DLD1 (cell line): ENCODE results near the gene KLF13.

ENCODE experiments used
- in situ Hi-C: cut with HindIII; loops from 2 replicates; pipeline ENCODE4 v1.10.0; 2017; ENCODE audit warnings: low sequenced_read_pairs

Gene KLF13

DNA sequence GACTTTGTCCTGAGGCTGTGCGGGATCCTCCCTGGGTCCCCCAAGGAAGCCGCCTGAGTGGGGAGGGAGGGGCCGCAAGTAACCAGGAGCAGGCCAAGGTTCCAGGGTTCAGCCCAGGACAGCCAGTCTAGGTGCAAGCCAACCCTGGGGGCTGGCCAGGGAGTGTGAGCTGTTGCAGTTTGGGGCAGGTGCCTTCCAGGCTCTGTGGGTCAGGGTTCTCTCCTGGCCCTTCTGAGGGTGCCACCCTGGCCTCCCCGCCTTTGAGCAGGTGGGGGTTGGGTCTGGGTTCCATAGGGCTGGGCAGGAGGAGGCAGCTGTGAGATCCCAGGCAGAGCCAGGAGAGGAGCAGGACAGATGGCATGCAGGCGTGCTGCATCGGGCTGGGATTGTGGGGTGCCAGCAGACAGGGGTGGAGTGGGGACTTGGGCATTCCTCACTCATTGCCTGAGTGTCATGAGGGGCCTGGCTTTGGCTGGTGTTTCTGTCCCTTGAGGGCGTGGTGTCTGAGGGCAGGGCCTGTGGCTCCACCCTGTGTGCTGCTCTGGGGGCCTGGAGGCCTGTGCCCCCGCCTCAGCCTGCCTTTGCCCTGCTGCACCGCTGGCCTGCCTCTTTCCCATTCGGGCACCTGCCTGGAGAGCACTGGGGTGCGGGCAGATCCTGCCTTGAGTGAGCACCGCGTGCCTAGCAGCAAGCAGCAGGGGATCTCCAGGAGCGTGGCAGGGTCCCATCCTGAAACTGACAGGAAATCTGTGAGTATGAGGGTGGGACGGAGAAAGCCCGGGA lies 18.4 kb downstream of the KLF13 start:
- in situ Hi-C loops = no loop called here

GRCh38 chr15:31345606-31346366 lies 19.2 kb downstream of the KLF13 start:
- in situ Hi-C loops = no loop called here

DNA sequence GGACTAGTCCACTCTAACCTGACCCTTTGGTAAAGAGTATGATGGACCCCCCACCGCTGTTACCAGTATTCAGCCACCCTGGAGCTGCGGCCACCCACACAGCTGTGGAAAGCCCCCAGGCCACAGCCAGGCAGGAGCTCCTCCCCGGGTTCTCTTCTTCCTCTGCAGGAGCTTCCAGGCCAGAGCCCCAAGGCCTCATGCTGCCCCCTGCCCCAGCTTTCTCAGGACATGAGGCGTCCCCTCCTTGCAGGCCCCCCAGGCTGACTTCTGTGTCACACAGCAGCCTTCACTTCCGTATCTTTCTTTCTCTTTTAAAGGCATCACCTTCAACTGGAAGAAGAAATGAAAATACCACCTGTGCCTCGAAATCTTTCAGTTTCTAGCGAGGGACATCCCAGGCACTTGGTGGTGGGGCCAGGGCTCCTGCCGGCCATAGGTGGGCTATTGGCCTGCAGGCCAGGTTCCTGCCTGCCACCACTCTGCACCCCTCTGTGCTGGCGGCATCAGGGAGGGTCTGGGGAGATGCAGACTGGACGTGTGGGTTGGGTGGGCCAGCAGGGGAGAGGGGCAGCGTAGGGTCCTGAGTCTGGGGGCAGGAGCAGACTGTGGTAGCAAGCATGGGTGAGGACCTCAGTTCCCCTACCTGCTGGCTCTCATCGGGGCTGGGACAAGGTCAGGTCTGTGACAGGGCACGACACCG lies 19.9 kb downstream of the KLF13 start:
- in situ Hi-C loops = no loop called here

DNA sequence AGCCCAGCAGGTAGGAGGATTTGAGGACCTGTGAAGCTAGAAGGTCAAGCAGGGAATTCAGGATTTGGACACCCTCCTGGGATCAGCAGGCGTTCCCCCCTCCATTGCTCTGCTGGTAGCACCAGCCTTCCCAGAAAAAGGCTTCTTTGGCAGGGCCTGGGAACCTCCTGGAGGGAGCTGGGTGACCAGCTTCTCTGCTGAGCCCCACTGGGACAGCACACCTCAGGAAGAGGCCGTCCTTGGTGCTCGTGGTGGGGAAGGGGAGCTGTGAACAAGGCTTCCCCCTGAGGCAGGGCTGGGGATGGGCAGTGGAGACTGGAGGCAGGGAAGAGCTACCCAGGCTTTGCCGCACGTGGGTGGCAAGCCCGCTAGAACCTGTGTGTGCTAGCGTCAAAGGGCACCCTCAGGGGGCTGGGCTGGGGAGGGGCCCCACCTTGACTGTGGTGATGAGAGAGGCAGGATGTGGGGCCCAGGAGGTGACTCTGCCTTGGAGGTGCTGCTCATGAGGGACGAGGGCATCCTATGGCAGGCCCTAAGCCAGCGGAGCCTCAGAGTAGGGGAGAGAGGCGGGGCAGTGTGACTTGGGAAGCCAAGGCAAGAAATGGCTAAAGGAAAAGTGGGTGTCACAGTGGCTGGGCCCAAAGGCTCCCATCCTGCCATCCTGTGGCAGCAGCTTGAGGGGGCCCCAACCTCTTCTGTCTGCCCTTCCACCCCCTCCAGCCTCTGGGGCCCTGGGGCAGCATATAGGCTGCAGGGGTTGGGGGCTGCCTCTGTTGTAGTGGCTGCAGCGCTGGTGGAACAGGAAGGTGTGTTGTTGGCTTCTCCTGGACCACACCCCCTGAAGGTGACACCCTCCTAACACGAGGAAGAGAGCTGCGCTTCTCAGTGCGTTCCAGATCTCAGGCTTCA lies 20.7 kb downstream of the KLF13 start:
- in situ Hi-C loops = no loop called here

GRCh38 chr15:31347981-31348803 lies 21.6 kb downstream of the KLF13 start:
- in situ Hi-C loops = no loop called here

GRCh38 chr15:31349233-31350141 lies 22.9 kb downstream of the KLF13 start:
- in situ Hi-C loops = loop anchor here (25.0 kb wide), 1 partner anchor 462 kb away; no protein-coding TSS in a partner anchor

- in situ Hi-C loops = loop anchor here (25.0 kb wide), 1 partner anchor 463 kb away; no protein-coding TSS in a partner anchor
These were observed 24.1 kb downstream of the KLF13 start for GRCh38 chr15:31350771-31351170.

DNA sequence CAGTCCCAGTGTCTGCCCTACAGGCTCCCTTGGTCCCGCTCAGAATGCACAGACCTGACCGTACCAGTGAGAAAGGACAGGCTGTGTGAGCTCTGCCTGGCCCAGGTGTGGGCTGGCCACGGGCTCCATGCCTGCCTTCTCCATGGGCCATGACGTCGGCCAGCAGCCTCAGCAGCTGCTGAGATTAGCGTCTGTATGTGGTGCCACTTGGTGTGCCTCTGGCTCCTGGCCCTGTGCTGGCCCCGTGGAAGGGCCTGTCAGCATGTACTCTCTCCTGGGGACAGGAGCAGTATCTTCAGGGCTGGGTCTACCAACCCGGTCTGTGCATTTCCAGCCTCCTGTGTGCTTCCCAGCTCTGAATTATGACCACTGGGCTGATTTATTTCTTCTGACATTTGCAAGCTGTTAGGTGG lies 25.7 kb downstream of the KLF13 start:
- in situ Hi-C loops = loop anchor here (25.0 kb wide), 1 partner anchor 465 kb away; no protein-coding TSS in a partner anchor

DNA sequence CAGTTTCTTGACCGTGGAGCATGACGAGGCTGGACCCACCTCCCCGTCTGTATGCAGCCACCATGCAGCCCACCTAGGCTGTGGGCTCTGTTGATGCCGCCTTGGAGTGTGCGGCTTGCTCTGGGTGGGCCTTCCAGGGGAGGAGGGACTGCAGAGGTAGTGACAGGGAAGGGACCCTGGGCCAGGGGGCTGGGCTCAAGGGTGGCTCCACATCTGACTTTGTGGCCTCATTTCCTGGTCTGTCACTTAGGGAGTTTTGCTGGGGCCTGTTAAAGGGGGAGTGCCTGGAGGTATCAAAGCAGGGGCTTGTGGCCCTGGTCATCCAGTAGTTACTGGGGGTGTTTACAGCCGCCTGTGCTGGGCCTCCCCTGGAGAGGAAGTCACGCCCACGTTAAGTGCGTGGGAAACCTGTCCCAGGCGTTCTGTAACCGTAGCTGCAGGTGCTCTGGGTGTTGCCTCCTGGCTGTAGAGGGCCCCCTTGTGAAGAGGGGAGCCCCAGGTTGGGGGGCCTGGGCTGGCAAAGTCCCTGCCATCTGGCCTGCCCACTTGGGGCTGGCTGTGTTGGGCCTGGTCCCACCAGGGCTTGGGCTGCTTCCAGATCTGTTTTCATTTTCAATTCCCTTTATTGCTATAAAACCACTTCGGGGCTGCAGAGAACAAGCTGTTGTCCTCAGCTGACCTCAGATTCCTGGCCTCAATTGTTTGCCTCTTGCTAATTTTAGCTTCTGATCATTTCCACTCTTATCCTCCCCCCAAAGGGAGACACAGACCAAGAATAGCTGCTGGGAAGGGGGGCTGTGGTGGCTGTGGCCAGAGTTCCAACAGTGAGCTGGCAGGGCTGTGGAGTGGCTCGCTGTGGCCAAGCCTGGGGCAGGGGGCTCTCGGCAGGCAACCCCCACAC lies 26.5 kb downstream of the KLF13 start:
- in situ Hi-C loops = loop anchor here (25.0 kb wide), 1 partner anchor 466 kb away; no protein-coding TSS in a partner anchor

- in situ Hi-C loops = loop anchor here (25.0 kb wide), 1 partner anchor 467 kb away; no protein-coding TSS in a partner anchor
These were observed 27.3 kb downstream of the KLF13 start for GRCh38 chr15:31353931-31354330.

GRCh38 chr15:31356097-31356496 lies 29.5 kb downstream of the KLF13 start:
- in situ Hi-C loops = loop anchor here (25.0 kb wide), 1 partner anchor 469 kb away; no protein-coding TSS in a partner anchor

DNA sequence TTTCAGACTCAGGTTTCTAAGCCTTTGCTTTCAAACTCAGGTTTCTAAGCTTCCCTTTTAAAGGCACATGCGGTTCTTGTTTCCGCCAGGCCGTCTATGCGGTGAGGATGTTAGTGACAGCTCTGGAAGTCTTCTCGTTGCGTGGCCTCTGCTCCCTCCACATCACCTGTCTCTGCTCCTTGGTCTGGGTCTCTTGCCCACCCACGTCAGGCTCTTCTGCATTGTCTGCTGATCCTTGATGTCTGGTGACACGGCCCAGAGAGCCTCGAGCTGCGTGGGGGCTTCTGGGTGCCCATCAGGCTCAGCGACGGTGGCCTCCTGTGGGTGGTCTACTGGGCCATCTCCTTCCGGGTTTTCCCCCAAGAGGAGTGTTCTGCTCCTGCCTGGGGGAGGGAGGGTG lies 30.5 kb downstream of the KLF13 start:
- in situ Hi-C loops = loop anchor here (25.0 kb wide), 1 partner anchor 470 kb away; no protein-coding TSS in a partner anchor

DNA sequence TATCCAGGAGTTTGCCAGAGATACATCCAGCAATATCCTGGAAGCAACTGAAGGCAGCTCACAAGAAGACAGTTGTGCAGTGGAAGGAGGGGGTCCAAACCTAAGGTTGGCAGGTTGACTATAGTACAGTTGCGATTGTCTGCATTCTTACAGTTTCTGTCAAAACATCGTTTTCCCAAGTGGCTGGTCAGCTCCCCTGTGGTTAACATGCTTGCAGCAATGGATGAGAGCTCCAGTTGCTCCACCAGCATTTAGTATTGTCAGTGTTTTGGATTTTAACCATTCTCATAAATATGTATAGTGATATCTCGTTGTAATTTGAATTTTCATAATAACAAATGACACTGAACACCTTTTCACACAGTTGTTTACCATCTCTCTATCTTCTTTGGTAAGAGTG lies 31.5 kb downstream of the KLF13 start:
- in situ Hi-C loops = loop anchor here (25.0 kb wide), 1 partner anchor 471 kb away; no protein-coding TSS in a partner anchor

DNA sequence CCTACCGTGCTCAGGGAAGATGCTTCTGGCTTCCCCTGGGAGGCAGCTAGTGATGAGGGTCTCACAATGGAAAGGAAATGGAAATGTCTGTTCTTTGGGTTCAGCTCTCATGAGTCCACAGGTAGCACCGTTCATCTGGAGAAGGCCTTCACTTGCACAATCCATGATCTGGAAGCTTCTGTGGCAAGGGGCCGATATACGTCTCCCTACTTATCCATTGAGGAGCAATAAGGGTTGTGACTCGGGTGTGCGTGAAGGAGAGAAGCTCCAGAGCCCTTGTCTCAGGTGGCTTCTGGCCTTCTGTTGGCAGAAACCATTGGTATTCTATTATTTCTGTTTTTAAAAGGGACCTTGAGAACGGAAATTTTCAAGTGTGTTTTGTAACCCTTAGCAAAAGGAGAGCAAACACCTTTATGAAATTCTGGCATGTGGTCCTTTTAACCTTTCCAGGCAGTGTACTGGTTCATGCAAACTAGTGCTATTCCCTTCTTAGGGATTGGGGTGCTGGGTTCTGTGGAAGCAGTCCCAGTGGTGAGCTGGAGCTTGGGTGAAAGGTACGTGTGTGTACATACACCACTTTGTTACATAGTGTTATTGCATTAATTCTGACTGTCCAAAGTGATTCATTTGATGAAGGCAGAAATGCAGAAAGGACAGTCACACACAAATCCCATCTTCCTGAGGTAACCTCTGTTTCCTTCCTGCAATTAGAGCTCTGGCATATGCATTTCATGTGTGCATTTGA lies 32.5 kb downstream of the KLF13 start:
- in situ Hi-C loops = loop anchor here (25.0 kb wide), 1 partner anchor 472 kb away; no protein-coding TSS in a partner anchor

- in situ Hi-C loops = loop anchor here (25.0 kb wide), 1 partner anchor 472 kb away; no protein-coding TSS in a partner anchor
These were observed 33.1 kb downstream of the KLF13 start for GRCh38 chr15:31359702-31360111.

- in situ Hi-C loops = loop anchor here (25.0 kb wide), 1 partner anchor 473 kb away; no protein-coding TSS in a partner anchor
These were observed 33.5 kb downstream of the KLF13 start for GRCh38 chr15:31360158-31360561.
